GM12864 (cell line): ENCODE data around the gene DEFB129.

Source experiments
- DNase-seq: peaks from one replicate; pipeline ENCODE4 v3.0.0-alpha.2; 2011; ENCODE audit warnings: low read depth
- H3K4me3 ChIP-seq: 2 replicates; pipeline ENCODE4 v1.5.1; 2011; ENCODE audit warnings: mild to moderate bottlenecking, low read depth, low read length, control low read depth
- TF ChIP-seq, protein P1 (sequence below): IDR thresholded peaks from 2 replicates; pipeline ENCODE4 v1.5.1; 2011; ENCODE audit warnings: low read depth, mild to moderate bottlenecking, moderate library complexity, low read length, control low read depth, inconsistent platforms; ENCODE audit errors: missing control alignments

DEFB129 gene

DNA sequence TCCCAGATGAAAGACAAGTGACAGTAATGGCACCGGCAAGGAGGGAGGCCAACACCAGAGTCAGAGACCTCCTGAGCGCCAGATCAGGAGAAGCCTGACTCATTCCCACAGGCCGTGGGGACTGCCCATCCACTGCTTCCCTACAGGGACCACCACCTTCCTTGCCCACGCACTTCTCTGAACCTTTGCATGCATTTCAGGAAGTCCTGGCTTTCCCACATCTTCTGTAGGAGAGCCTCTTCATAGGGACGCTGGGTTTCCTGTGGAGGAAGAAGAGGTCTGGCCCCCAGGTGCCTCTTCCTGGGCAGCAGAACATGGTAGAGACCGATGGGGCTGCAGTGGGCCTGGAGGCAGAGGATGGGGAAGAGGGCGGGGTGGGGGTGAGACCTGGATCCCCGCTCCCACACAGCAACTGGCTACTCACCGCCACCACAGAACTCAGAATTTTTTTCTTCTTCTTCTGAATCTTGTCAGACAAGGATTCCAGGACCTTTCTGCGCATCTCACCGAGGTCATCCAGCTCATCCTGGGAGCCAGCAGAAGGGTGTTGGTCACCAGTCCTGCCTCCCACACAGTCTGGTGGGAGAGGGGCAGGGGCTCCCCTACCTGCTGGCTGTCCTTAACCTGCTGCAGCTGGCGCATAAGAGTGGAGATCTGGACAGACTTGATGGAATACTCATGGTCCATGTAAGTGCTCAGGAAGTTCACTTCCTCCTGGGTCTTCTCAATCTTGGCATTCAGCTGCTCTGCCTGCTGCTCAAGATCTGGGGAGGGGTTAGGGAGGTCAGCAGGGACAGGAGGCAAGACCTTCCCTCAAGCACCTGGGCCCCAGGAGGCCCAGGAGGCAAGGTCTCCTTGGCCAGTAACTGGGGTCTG is 49.8 kb downstream of the DEFB129 start:
- DNase-seq: no peak
- TF ChIP-seq, protein P1, sequence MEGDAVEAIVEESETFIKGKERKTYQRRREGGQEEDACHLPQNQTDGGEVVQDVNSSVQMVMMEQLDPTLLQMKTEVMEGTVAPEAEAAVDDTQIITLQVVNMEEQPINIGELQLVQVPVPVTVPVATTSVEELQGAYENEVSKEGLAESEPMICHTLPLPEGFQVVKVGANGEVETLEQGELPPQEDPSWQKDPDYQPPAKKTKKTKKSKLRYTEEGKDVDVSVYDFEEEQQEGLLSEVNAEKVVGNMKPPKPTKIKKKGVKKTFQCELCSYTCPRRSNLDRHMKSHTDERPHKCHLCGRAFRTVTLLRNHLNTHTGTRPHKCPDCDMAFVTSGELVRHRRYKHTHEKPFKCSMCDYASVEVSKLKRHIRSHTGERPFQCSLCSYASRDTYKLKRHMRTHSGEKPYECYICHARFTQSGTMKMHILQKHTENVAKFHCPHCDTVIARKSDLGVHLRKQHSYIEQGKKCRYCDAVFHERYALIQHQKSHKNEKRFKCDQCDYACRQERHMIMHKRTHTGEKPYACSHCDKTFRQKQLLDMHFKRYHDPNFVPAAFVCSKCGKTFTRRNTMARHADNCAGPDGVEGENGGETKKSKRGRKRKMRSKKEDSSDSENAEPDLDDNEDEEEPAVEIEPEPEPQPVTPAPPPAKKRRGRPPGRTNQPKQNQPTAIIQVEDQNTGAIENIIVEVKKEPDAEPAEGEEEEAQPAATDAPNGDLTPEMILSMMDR: no peak
- H3K4me3 ChIP-seq: no peak overlapping the region

- TF ChIP-seq, protein P1: no peak
- no peak overlapping the region for H3K4me3 ChIP-seq
- DNase-seq: no peak
Measured at GRCh38 chr20:277496-277781, 50.4 kb downstream of the DEFB129 start.

GRCh38 chr20:278181-278580 is 51.1 kb downstream of the DEFB129 start:
- TF ChIP-seq, protein P1: no peak
- no peak for DNase-seq
- H3K4me3 ChIP-seq: no peak overlapping the region

DNA sequence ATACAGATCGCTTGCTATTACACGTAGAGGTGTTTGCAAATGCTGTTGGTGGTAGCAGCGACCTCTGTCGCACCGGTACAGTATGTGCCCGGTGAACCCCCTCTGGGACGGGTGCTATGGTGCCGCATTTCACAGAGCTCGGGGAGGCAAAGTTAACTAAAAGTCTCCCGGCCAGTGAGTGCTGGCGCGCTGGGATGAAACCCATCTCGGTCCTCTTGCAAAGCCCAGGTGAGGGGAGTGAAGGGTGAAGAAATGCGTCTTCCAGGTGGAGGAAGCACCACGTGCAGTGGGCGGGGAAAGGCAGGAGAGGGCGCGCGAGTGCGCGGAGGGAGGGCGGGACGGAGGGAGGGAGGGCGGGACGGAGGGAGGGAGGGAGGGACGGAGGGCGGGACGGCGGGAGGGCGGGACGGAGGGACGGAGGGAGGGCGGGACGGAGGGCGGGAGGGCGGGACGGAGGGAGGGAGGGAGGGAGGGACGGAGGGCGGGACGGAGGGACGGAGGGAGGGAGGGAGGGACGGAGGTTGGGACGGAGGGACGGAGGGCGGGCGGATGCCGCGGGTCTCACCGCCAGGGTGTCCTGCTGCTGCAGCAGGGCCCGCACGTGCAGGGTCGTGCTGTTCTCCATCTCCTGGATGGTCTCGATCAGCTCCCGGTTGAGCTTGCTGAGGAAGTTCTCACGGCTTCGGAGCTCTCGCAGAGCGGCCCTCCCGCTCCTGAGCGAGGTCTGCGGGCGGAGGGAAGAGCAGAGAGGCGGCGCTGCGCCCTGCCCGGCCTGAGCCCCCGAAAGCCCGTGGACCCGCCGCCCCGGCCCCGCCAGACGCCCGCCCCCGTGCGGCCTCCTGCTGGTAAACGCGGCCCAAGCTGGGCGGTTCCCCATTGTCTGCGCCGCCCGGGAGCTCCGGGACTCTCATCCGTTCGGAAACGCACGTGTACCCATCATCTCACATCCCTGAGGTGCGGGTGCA is 51.8 kb downstream of the DEFB129 start:
- DNase-seq: no peak
- H3K4me3 ChIP-seq: no peak overlapping the region
- TF ChIP-seq, protein P1: no peak
